Neural cell (in vitro differentiated cells): Measurements from ENCODE around the gene TFCP2L1. TPM values are rescaled to one million over a fixed set of nuclear protein-coding genes. Genes with fewer than 3 reads are reported as not detected.

ENCODE experiments used
- H2AFZ ChIP-seq: fragments of 200-600, 300-800 bp; sonication (generic), shearing (Covaris generic); 2 replicates; pipeline ENCODE4 v1.6.0; 2014; ENCODE audit warnings: low read depth, mild to moderate bottlenecking, antibody characterized with exemption, low read length, moderate library complexity
- H3F3A ChIP-seq: fragments of 200-600 bp; shearing (Covaris generic); 2 replicates; pipeline ENCODE4 v1.6.1; 2016; ENCODE audit warnings: mild to moderate bottlenecking, moderate library complexity, mixed read lengths, antibody characterized with exemption, low read length; ENCODE audit not compliant: insufficient read depth, poor library complexity, severe bottlenecking
- H3K27ac ChIP-seq: fragments of 200-600, 300-800 bp; sonication (generic), shearing (Covaris generic); 2 replicates; pipeline ENCODE4 v1.5.1; 2014; ENCODE audit warnings: mild to moderate bottlenecking, low read length, moderate library complexity
- H3K27me3 ChIP-seq: fragments of 300-800, 200-600 bp; sonication (generic), shearing (Covaris generic); 2 replicates; pipeline ENCODE4 v1.6.0; 2014; ENCODE audit warnings: mild to moderate bottlenecking, low read depth, low read length, moderate library complexity; ENCODE audit not compliant: insufficient read depth
- H3K36me3 ChIP-seq: fragments of 300-800, 200-600 bp; sonication (generic), shearing (Covaris generic); 2 replicates; pipeline ENCODE4 v1.5.1; 2014; ENCODE audit warnings: mild to moderate bottlenecking, antibody characterized with exemption, low read length, moderate library complexity; ENCODE audit not compliant: insufficient read depth
- H3K4me2 ChIP-seq: fragments of 300-800, 200-600 bp; sonication (generic), shearing (Covaris generic); 2 replicates; pipeline ENCODE4 v1.6.0; 2014; ENCODE audit warnings: mild to moderate bottlenecking, low read length
- H3K4me3 ChIP-seq: fragments of 300-800, 200-600 bp; sonication (generic), shearing (Covaris generic); 2 replicates; pipeline ENCODE4 v1.5.1; 2014; ENCODE audit warnings: mild to moderate bottlenecking, low read length, moderate library complexity
- H3K79me2 ChIP-seq: fragments of 200-600 bp; shearing (Covaris generic); replicated peaks from 2 replicates; pipeline ENCODE4 v1.6.0; 2014; ENCODE audit warnings: mild to moderate bottlenecking, low read length, moderate library complexity; ENCODE audit not compliant: insufficient read depth
- H3K9ac ChIP-seq: fragments of 300-800, 200-600 bp; sonication (generic), shearing (Covaris generic); 2 replicates; pipeline ENCODE4 v1.6.1; 2016; ENCODE audit warnings: mild to moderate bottlenecking, low read length, mixed read lengths
- H3K9me2 ChIP-seq: fragments of 200-600 bp; shearing (Covaris generic); 2 replicates; pipeline ENCODE4 v1.6.1; 2016; ENCODE audit warnings: mild to moderate bottlenecking, low read length, mixed read lengths; ENCODE audit not compliant: insufficient read depth
- H3K9me3 ChIP-seq: fragments of 200-600, 300-800 bp; sonication (generic), shearing (Covaris generic); 2 replicates; pipeline ENCODE4 v1.6.1; 2016; ENCODE audit warnings: mild to moderate bottlenecking, mixed run types, low read length, moderate library complexity, mixed read lengths
- H4K20me1 ChIP-seq: fragments of 200-600 bp; shearing (Covaris generic); 2 replicates; pipeline ENCODE4 v1.6.1; 2016; ENCODE audit warnings: mild to moderate bottlenecking, mixed run types; ENCODE audit not compliant: insufficient read depth
- EP300 ChIP-seq: fragments of 450-650 bp; conservative IDR thresholded peaks from 2 replicates; pipeline ENCODE4 v1.6.1; 2014; ENCODE audit warnings: antibody characterized with exemption, mild to moderate bottlenecking, moderate library complexity; ENCODE audit not compliant: poor library complexity, severe bottlenecking
- EZH2 ChIP-seq: fragments of 200-600, 300-800 bp; shearing (Covaris generic), sonication (generic); IDR thresholded peaks from 2 replicates; pipeline ENCODE4 v1.6.1; 2014; ENCODE audit warnings: antibody characterized with exemption, low read length, borderline replicate concordance, mild to moderate bottlenecking; ENCODE audit not compliant: insufficient read depth, poor library complexity, severe bottlenecking
- MXI1 ChIP-seq: fragments of 450-650 bp; conservative IDR thresholded peaks from 2 replicates; pipeline ENCODE4 v1.6.1; 2014; ENCODE audit warnings: antibody characterized with exemption, mild to moderate bottlenecking; ENCODE audit not compliant: poor library complexity, severe bottlenecking
- POLR2AphosphoS5 ChIP-seq: IDR thresholded peaks from 2 replicates; pipeline ENCODE4 v1.6.1; 2012
- RAD21 ChIP-seq: fragments of 450-650 bp; conservative IDR thresholded peaks from 2 replicates; pipeline ENCODE4 v1.6.1; 2014; ENCODE audit warnings: antibody characterized with exemption, mild to moderate bottlenecking, moderate library complexity
- SMC3 ChIP-seq: fragments of 450-650 bp; conservative IDR thresholded peaks from 2 replicates; pipeline ENCODE4 v1.6.1; 2014; ENCODE audit warnings: antibody characterized with exemption, mild to moderate bottlenecking, moderate library complexity; ENCODE audit not compliant: poor library complexity
- TAF1 ChIP-seq: IDR thresholded peaks from 2 replicates; pipeline ENCODE4 v1.6.1; 2012; ENCODE audit warnings: low read depth
- polyA plus RNA-seq: library from polyadenylated mRNA; depleted of rRNA; stranded (reverse); fragments of >200 nt; gene quantifications from 2 replicates; pipeline ENCODE4 v1.2.3, GENCODE V29; 2014
- TF ChIP-seq, protein P1 (sequence below): fragments of 450-650 bp; IDR thresholded peaks from 2 replicates; pipeline ENCODE4 v1.5.1; 2014; ENCODE audit warnings: antibody characterized with exemption, mild to moderate bottlenecking, moderate library complexity; ENCODE audit not compliant: poor library complexity, severe bottlenecking
- TF ChIP-seq, protein P2 (sequence below): IDR thresholded peaks from 2 replicates; pipeline ENCODE4 v1.6.1; 2012; ENCODE audit warnings: borderline replicate concordance

Gene TFCP2L1
- polyA plus RNA-seq, 1 donor from 2014 or later, result 0.04 TPM

- no peak overlapping the region for H3K9ac ChIP-seq
- H3F3A ChIP-seq, result no peaks in the 10 kb centered on the region
- no peaks in the 10 kb centered on the region for H4K20me1 ChIP-seq
- no peaks in the 10 kb centered on the region for H3K9me3 ChIP-seq
- H3K4me3 ChIP-seq, result no peak overlapping the region
- H3K27ac ChIP-seq, result no peak overlapping the region
- H3K9me2 ChIP-seq, result no peaks in the 10 kb centered on the region
- H2AFZ ChIP-seq, result no peak overlapping the region
- TF ChIP-seq EZH2 (no peak), EP300 (no peak), POLR2AphosphoS5 (no peak)
- TF ChIP-seq, protein P1, sequence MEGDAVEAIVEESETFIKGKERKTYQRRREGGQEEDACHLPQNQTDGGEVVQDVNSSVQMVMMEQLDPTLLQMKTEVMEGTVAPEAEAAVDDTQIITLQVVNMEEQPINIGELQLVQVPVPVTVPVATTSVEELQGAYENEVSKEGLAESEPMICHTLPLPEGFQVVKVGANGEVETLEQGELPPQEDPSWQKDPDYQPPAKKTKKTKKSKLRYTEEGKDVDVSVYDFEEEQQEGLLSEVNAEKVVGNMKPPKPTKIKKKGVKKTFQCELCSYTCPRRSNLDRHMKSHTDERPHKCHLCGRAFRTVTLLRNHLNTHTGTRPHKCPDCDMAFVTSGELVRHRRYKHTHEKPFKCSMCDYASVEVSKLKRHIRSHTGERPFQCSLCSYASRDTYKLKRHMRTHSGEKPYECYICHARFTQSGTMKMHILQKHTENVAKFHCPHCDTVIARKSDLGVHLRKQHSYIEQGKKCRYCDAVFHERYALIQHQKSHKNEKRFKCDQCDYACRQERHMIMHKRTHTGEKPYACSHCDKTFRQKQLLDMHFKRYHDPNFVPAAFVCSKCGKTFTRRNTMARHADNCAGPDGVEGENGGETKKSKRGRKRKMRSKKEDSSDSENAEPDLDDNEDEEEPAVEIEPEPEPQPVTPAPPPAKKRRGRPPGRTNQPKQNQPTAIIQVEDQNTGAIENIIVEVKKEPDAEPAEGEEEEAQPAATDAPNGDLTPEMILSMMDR, result no peak
- H3K79me2 ChIP-seq, result no peaks in the 10 kb centered on the region
- H3K36me3 ChIP-seq, result no peaks in the 10 kb centered on the region
- H3K27me3 ChIP-seq, result no peaks in the 10 kb centered on the region
- no peak overlapping the region for H3K4me2 ChIP-seq
These were observed 36.1 kb downstream of the TFCP2L1 start for GRCh38 chr2:121248766-121249343.

DNA sequence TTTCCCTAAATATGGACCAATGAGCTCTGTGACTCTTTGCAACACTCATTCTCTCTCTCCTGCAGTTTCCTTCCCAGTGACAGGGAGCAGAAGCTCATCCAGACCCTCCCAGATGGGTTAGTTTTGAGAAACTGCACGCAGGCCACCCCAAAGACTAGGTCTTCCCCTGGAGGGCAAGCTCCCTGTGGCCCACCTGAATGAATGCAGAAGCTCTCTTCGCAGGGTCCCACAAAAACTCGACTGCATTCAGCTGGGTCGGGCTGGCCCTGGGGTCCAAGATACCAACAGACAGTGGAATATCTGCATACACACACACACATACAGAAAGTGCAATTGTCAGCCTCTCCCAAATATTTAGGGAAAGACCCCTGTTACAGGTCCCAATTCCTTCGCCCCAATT, 37.0 kb downstream of the TFCP2L1 start:
- Histone ChIP-seq H3F3A (no peaks in the 10 kb centered on the region), H3K79me2 (no peaks in the 10 kb centered on the region), H3K4me3 (no peak overlapping the region), H3K4me2 (no peak overlapping the region), H3K9me3 (no peaks in the 10 kb centered on the region), H3K36me3 (no peaks in the 10 kb centered on the region), H3K9me2 (no peaks in the 10 kb centered on the region), H2AFZ (no peak overlapping the region), H3K27ac (no peak overlapping the region), H3K27me3 (no peaks in the 10 kb centered on the region), H4K20me1 (no peaks in the 10 kb centered on the region), H3K9ac (no peak overlapping the region)
- TF ChIP-seq RAD21, result no peak
- TF ChIP-seq EZH2, result no peak
- no peak for TF ChIP-seq SMC3
- TF ChIP-seq MXI1, result no peak
- TF ChIP-seq, protein P2, sequence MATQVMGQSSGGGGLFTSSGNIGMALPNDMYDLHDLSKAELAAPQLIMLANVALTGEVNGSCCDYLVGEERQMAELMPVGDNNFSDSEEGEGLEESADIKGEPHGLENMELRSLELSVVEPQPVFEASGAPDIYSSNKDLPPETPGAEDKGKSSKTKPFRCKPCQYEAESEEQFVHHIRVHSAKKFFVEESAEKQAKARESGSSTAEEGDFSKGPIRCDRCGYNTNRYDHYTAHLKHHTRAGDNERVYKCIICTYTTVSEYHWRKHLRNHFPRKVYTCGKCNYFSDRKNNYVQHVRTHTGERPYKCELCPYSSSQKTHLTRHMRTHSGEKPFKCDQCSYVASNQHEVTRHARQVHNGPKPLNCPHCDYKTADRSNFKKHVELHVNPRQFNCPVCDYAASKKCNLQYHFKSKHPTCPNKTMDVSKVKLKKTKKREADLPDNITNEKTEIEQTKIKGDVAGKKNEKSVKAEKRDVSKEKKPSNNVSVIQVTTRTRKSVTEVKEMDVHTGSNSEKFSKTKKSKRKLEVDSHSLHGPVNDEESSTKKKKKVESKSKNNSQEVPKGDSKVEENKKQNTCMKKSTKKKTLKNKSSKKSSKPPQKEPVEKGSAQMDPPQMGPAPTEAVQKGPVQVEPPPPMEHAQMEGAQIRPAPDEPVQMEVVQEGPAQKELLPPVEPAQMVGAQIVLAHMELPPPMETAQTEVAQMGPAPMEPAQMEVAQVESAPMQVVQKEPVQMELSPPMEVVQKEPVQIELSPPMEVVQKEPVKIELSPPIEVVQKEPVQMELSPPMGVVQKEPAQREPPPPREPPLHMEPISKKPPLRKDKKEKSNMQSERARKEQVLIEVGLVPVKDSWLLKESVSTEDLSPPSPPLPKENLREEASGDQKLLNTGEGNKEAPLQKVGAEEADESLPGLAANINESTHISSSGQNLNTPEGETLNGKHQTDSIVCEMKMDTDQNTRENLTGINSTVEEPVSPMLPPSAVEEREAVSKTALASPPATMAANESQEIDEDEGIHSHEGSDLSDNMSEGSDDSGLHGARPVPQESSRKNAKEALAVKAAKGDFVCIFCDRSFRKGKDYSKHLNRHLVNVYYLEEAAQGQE, result no peak
- TF ChIP-seq TAF1, result no peak
- no peak for TF ChIP-seq POLR2AphosphoS5
- TF ChIP-seq EP300, result no peak
- TF ChIP-seq, protein P1, result no peak
